GM18517 (cell line): ENCODE data around the gene GRIP2.

ENCODE experiments used
- ATAC-seq: cut with Tn5 transposase; IDR thresholded peaks from one replicate; pipeline ENCODE4 v1.9.1; 2021; ENCODE audit warnings: mild to moderate bottlenecking, moderate library complexity; ENCODE audit not compliant: unreplicated experiment

Gene GRIP2

GRCh38 chr3:14471690-14472089 is 68.5 kb downstream of the GRIP2 start:
- no peak for ATAC-seq

- ATAC-seq = no peak
These were observed 69.1 kb downstream of the GRIP2 start for GRCh38 chr3:14471016-14471415.

GRCh38 chr3:14470461-14470860 is 69.7 kb downstream of the GRIP2 start:
- no peak for ATAC-seq

- ATAC-seq = no peak
These were observed 71.5 kb downstream of the GRIP2 start for GRCh38 chr3:14468621-14468981.

- no peak for ATAC-seq
These were observed 72.1 kb downstream of the GRIP2 start for GRCh38 chr3:14467814-14468620.

- ATAC-seq = no peak
These were observed 73.8 kb downstream of the GRIP2 start for GRCh38 chr3:14466179-14466903.

- ATAC-seq = no peak
These were observed 74.7 kb downstream of the GRIP2 start for GRCh38 chr3:14465425-14465824.

- no peak for ATAC-seq
These were observed 75.6 kb downstream of the GRIP2 start for GRCh38 chr3:14464521-14464920.

- ATAC-seq = no peak
These were observed 76.0 kb downstream of the GRIP2 start for GRCh38 chr3:14464141-14464465.

GRCh38 chr3:14463330-14464140 is 76.6 kb downstream of the GRIP2 start:
- no peak for ATAC-seq

GRCh38 chr3:14462738-14463137 is 77.4 kb downstream of the GRIP2 start:
- ATAC-seq = no peak

- no peak for ATAC-seq
These were observed 78.3 kb downstream of the GRIP2 start for GRCh38 chr3:14461748-14462324.

GRCh38 chr3:14461006-14461747 is 79.0 kb downstream of the GRIP2 start:
- ATAC-seq = no peak

- no peak for ATAC-seq
These were observed 79.7 kb downstream of the GRIP2 start for GRCh38 chr3:14460342-14461005.

GRCh38 chr3:14459787-14460186 is 80.4 kb downstream of the GRIP2 start:
- ATAC-seq = no peak

- ATAC-seq = no peak
These were observed 80.8 kb downstream of the GRIP2 start for GRCh38 chr3:14459384-14459783.

GRCh38 chr3:14458434-14459275 is 81.5 kb downstream of the GRIP2 start:
- ATAC-seq = no peak

- no peak for ATAC-seq
These were observed 82.1 kb downstream of the GRIP2 start for GRCh38 chr3:14457999-14458398.

- ATAC-seq = no peak
These were observed 82.7 kb downstream of the GRIP2 start for GRCh38 chr3:14457481-14457880.
